GM12865 (cell line): Measurements from ENCODE around the gene RIPPLY3.
"Not testable (repeated sequence)": the region's sequence is repeated elsewhere in the genome, so short reads cannot be mapped to it uniquely, and the experiment has no call there.

Experiments used
- DNase-seq: peaks from one replicate; pipeline ENCODE4 v3.0.0; 2010; ENCODE audit warnings: low read depth
- H3K4me3 ChIP-seq: 2 replicates; pipeline ENCODE4 v1.5.1; 2011; ENCODE audit warnings: mild to moderate bottlenecking, low read depth, low read length, control low read depth
- CTCF ChIP-seq: IDR thresholded peaks from 2 replicates; pipeline ENCODE4 v1.5.1; 2011; ENCODE audit warnings: low read length, control low read depth, low read depth, inconsistent platforms; ENCODE audit not compliant: insufficient read depth; ENCODE audit errors: missing control alignments

Gene RIPPLY3

GRCh38 chr21:36981049-36981391, 25.5 kb upstream of the RIPPLY3 start:
- no peak overlapping the region for H3K4me3 ChIP-seq
- no peak for DNase-seq
- no peak for TF ChIP-seq CTCF

GRCh38 chr21:36981977-36982700, 24.4 kb upstream of the RIPPLY3 start:
- no peak overlapping the region for H3K4me3 ChIP-seq
- TF ChIP-seq CTCF: no peak
- DNase-seq: no peak

GRCh38 chr21:36985751-36986594, 20.5 kb upstream of the RIPPLY3 start:
- DNase-seq: no peak
- no peak overlapping the region for H3K4me3 ChIP-seq
- TF ChIP-seq CTCF: no peak

GRCh38 chr21:36987845-36988244, 18.7 kb upstream of the RIPPLY3 start:
- no peak for TF ChIP-seq CTCF
- no peak overlapping the region for H3K4me3 ChIP-seq
- DNase-seq: no peak

GRCh38 chr21:36988536-36988935, 18.0 kb upstream of the RIPPLY3 start:
- no peak for DNase-seq
- no peak for TF ChIP-seq CTCF
- no peak overlapping the region for H3K4me3 ChIP-seq

- H3K4me3 ChIP-seq: peak overlapping the region; percentile 80
- not testable (repeated sequence) for DNase-seq
Measured at GRCh38 chr21:36989199-36989698, 17.3 kb upstream of the RIPPLY3 start.

- peak overlapping the region; percentile 80 for H3K4me3 ChIP-seq
- DNase-seq: peak; percentile 96
- peak; percentile 83 for TF ChIP-seq CTCF
Measured at GRCh38 chr21:36989699-36990507, 16.6 kb upstream of the RIPPLY3 start.
